Naive thymus-derived CD8-positive, alpha-beta T cell (primary cell): ENCODE results near the gene KRTAP2-3. TPM values are rescaled to one million over a fixed set of nuclear protein-coding genes. Genes with fewer than 3 reads are reported as not detected.
"Not testable (repeated sequence)": the region's sequence is repeated elsewhere in the genome, so short reads cannot be mapped to it uniquely, and the experiment has no call there.

Source experiments
- ATAC-seq, 2 donors: fragments of 150-1000 bp; cut with Tn5 transposase in 1 of 2; sonication (Bioruptor Pico), chemical (Tn5 transposase) in 1 of 2; 1 replicate in 1 of 2; 2 replicates in 1 of 2; pipeline ENCODE4 v1.10.0; 2021; ENCODE audit warnings: mild to moderate bottlenecking in 2 of 2, moderate library complexity in 2 of 2
- POLR2A ChIA-PET: fragments of 350-600 bp; sonication (Branson Sonifier 250); formaldehyde crosslinking; loops from one replicate; lab custom pipeline; 2021; ENCODE audit warnings: antibody characterized with exemption; lab: Charles Lee
- DNase-seq, 10 donors: peaks; one replicate each; pipeline versions ENCODE4 v3.0.0 to v3.0.0-alpha.2; 2020 to 2022
- H3K27ac Mint-ChIP-seq, 10 donors: one replicate each; pipeline ENCODE4 v1.8.0; 2020 to 2022; ENCODE audit warnings: mild to moderate bottlenecking in 10 of 10, mixed read lengths in 10 of 10, moderate library complexity in 4 of 10, inconsistent platforms in 1 of 10
- H3K27me3 Mint-ChIP-seq, 5 donors: one replicate each; pipeline ENCODE4 v1.8.0; 2021 to 2022; ENCODE audit warnings: mixed read lengths in 5 of 5
- H3K36me3 Mint-ChIP-seq, 3 donors: one replicate each; pipeline ENCODE4 v1.8.0; 2020 to 2022; ENCODE audit warnings: mixed read lengths in 3 of 3, mild to moderate bottlenecking in 2 of 3, inconsistent platforms in 1 of 3
- H3K4me1 Mint-ChIP-seq, 4 donors: one replicate each; pipeline ENCODE4 v1.8.0; 2021 to 2022; ENCODE audit warnings: mixed read lengths in 4 of 4
- H3K4me3 Mint-ChIP-seq, 10 donors: one replicate each; pipeline ENCODE4 v1.8.0; 2020 to 2022; ENCODE audit warnings: mild to moderate bottlenecking in 10 of 10, mixed read lengths in 10 of 10, moderate library complexity in 6 of 10, inconsistent platforms in 1 of 10
- H3K9me3 Mint-ChIP-seq, 9 donors: one replicate each; pipeline ENCODE4 v1.8.0; 2020 to 2022; ENCODE audit warnings: mixed read lengths in 9 of 9, mild to moderate bottlenecking in 3 of 9, inconsistent platforms in 1 of 9, moderate library complexity in 1 of 9
- polyA plus RNA-seq, 3 donors: library from polyadenylated mRNA; unstranded; fragments of 300-500 nt; fragmentation: Illumina TruSeq; gene quantifications; one replicate each; pipeline ENCODE4 v1.2.3, GENCODE V29; 2021
- total RNA-seq, 8 experiments: library from RNA in 2 of 8; stranded (reverse) in 2 of 8; gene quantifications; one replicate each; pipeline ENCODE4 v1.2.3 and lab custom pipeline; 2021 to 2026

The KRTAP2-3 gene
- total and polyA plus RNA-seq, 5 experiments from 2014 or later: not detected

- ATAC-seq, H3K27me3 Mint-ChIP-seq, DNase-seq, H3K4me1 Mint-ChIP-seq, H3K36me3 Mint-ChIP-seq, H3K4me3 Mint-ChIP-seq, H3K27ac Mint-ChIP-seq, H3K9me3 Mint-ChIP-seq, POLR2A ChIA-PET: not testable (repeated sequence)
Observed at GRCh38 chr17:41088760-41089352, 28.9 kb upstream of the KRTAP2-3 start.

- H3K4me1 Mint-ChIP-seq, H3K27ac Mint-ChIP-seq: not testable (repeated sequence)
Observed at GRCh38 chr17:41084100-41084856, 24.4 kb upstream of the KRTAP2-3 start, which contains the start of gene KRTAP4-7. TSS of gene KRTAP4-7 (plus strand) at chr17:41084150. CDS start at chr17:41084207, 57 bp downstream.

DNA sequence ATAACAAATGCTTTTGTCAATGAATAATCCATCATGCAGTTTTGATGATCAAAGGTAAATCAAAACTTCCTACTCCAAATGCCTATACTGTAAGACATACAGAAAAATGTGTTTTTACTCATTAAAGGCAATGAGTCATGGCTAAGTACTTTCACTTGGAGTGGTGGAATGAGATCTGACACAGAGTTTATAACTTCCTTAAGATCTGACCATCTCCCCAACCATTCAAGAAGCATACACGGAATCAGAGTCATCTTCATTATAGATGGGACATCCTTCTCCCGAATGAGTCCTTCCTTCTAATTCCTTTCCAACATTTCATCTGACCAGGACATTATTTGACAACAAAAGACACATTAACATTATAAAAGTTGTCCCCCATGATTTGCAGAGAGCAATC is 23.5 kb upstream of the KRTAP2-3 start:
- not testable (repeated sequence) for H3K9me3 Mint-ChIP-seq, ATAC-seq, H3K27ac Mint-ChIP-seq, H3K4me3 Mint-ChIP-seq, DNase-seq, H3K27me3 Mint-ChIP-seq, H3K36me3 Mint-ChIP-seq, H3K4me1 Mint-ChIP-seq
- POLR2A ChIA-PET: interaction anchor here (0.6 kb wide), 1 partner anchor 405 kb away, joined by 5 read pairs; no protein-coding TSS in a partner anchor

More at GRCh38 chr17:41084100-41084856, 24.4 kb upstream of the KRTAP2-3 start, which contains the start of gene KRTAP4-7:
- H3K36me3 Mint-ChIP-seq, ATAC-seq, H3K4me3 Mint-ChIP-seq, POLR2A ChIA-PET, H3K9me3 Mint-ChIP-seq, DNase-seq, H3K27me3 Mint-ChIP-seq: not testable (repeated sequence)

- H3K9me3 Mint-ChIP-seq: no peaks in the 10 kb centered on the region
- ATAC-seq (no peak), DNase-seq (no peak)
- no peaks in the 10 kb centered on the region for H3K36me3 Mint-ChIP-seq
- no peaks in the 10 kb centered on the region for H3K4me1 Mint-ChIP-seq
- POLR2A ChIA-PET: interaction anchor here (0.6 kb wide), 1 partner anchor 404 kb away, joined by 5 read pairs; no protein-coding TSS in a partner anchor
- no peak overlapping the region for H3K27ac Mint-ChIP-seq
- peaks cover 0 to 10% (median 6%) of the 10 kb centered on the region in 5 donors for H3K27me3 Mint-ChIP-seq
- no peak overlapping the region for H3K4me3 Mint-ChIP-seq
Observed at GRCh38 chr17:41082626-41083025, 22.7 kb upstream of the KRTAP2-3 start.

DNA sequence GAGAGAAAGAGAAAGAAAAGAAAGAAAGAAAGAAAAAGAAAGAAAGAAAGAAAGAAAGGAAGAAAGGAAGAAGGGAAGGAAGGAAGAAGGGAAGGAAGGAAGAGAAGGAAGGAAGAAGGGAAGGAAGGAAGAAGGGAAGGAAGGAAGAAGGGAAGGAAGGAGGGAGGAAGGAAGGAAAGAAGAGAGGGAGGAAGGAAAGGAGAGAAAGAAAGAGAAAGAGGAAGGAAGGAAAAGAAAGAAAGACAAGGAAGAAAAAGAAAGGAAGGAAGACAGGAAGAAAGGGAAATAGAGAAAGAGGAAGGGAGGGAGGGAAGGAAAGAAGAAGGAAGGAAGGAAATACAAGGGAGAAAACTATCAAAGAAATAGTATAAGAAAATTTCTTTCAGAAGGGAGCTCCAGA is 16.9 kb upstream of the KRTAP2-3 start:
- H3K27ac Mint-ChIP-seq: no peak overlapping the region
- H3K9me3 Mint-ChIP-seq: no peaks in the 10 kb centered on the region
- POLR2A ChIA-PET: no interaction called here
- H3K36me3 Mint-ChIP-seq: no peaks in the 10 kb centered on the region
- ATAC-seq: no peak
- no peak for DNase-seq
- peaks cover 0 to 2% (median 0%) of the 10 kb centered on the region in 4 donors for H3K4me1 Mint-ChIP-seq
- no peak overlapping the region for H3K4me3 Mint-ChIP-seq
- peaks cover 4 to 22% (median 15%) of the 10 kb centered on the region in 5 donors for H3K27me3 Mint-ChIP-seq

GRCh38 chr17:41073676-41074075 is 13.8 kb upstream of the KRTAP2-3 start:
- DNase-seq (no peak), ATAC-seq (no peak)
- Mint-ChIP-seq H3K27me3 (peaks cover 4 to 22% (median 12%) of the 10 kb centered on the region in 5 donors), H3K36me3 (no peaks in the 10 kb centered on the region), H3K9me3 (no peaks in the 10 kb centered on the region), H3K4me3 (no peak overlapping the region), H3K27ac (no peak overlapping the region), H3K4me1 (peaks cover 0 to 6% (median 2%) of the 10 kb centered on the region in 4 donors)
- POLR2A ChIA-PET: no interaction called here

- no peak for ATAC-seq
- H3K27me3 Mint-ChIP-seq: peaks cover 4 to 19% (median 11%) of the 10 kb centered on the region in 5 donors
- DNase-seq: no peak
- no peaks in the 10 kb centered on the region for H3K9me3 Mint-ChIP-seq
- no peak overlapping the region for H3K27ac Mint-ChIP-seq
- no peaks in the 10 kb centered on the region for H3K36me3 Mint-ChIP-seq
- H3K4me3 Mint-ChIP-seq: no peak overlapping the region
- POLR2A ChIA-PET: no interaction called here
- peaks cover 0 to 6% (median 2%) of the 10 kb centered on the region in 4 donors for H3K4me1 Mint-ChIP-seq
Observed at GRCh38 chr17:41071606-41072360, 11.9 kb upstream of the KRTAP2-3 start.

GRCh38 chr17:41069031-41069430 is 9.1 kb upstream of the KRTAP2-3 start:
- Mint-ChIP-seq H3K4me1 (peaks cover 0 to 6% (median 1%) of the 10 kb centered on the region in 4 donors), H3K9me3 (no peaks in the 10 kb centered on the region)
- POLR2A ChIA-PET: no interaction called here

DNA sequence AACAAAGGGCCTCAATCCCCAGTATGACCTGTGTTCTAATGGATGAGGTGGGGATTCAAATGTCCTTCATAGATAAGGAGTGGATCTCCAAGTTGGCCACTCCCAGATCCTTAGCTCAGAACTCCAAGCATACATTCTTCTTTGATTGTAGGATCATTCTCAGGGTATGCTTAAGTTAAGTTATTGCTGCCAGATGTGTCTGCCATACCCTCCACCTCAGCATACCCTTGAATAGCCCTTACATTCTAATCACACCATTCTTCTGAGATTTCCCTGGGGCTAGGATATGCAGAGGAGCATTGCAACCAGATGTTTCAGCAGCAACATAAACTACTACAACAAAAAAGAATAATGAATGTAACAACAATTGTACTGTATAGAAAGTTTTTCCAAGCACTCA is 7.4 kb upstream of the KRTAP2-3 start:
- H3K4me1 Mint-ChIP-seq: peaks cover 0 to 6% (median 1%) of the 10 kb centered on the region in 4 donors
- no peaks in the 10 kb centered on the region for H3K36me3 Mint-ChIP-seq
- no peak for DNase-seq
- no peak overlapping the region for H3K4me3 Mint-ChIP-seq
- no peak overlapping the region for H3K27ac Mint-ChIP-seq
- peaks cover 0 to 7% (median 2%) of the 10 kb centered on the region in 5 donors for H3K27me3 Mint-ChIP-seq
- H3K9me3 Mint-ChIP-seq: no peaks in the 10 kb centered on the region
- no peak for ATAC-seq
- POLR2A ChIA-PET: no interaction called here

More at GRCh38 chr17:41069031-41069430, 9.1 kb upstream of the KRTAP2-3 start:
- no peak for ATAC-seq
- DNase-seq: no peak
- Mint-ChIP-seq H3K27ac (no peak overlapping the region), H3K36me3 (no peaks in the 10 kb centered on the region), H3K4me3 (no peak overlapping the region), H3K27me3 (peaks cover 0 to 2% (median 0%) of the 10 kb centered on the region in 5 donors)

- DNase-seq: no peak
- Mint-ChIP-seq H3K4me1 (peaks cover 0 to 6% (median 1%) of the 10 kb centered on the region in 4 donors), H3K36me3 (no peaks in the 10 kb centered on the region), H3K27ac (no peak within 1 kb of the TSS), H3K27me3 (peaks cover under 1 to 13% (median 5%) of the 10 kb centered on the region in 5 donors), H3K4me3 (no peak within 1 kb of the TSS), H3K9me3 (no peaks in the 10 kb centered on the region)
- POLR2A ChIA-PET: no interaction called here
- ATAC-seq: no peak
Observed at GRCh38 chr17:41065829-41066624, 6.1 kb upstream of the KRTAP2-3 start, which contains the start of gene KRTAP2-4. TSS of gene KRTAP2-4 (minus strand) at chr17:41065879. CDS start at chr17:41065845, 34 bp downstream.

DNA sequence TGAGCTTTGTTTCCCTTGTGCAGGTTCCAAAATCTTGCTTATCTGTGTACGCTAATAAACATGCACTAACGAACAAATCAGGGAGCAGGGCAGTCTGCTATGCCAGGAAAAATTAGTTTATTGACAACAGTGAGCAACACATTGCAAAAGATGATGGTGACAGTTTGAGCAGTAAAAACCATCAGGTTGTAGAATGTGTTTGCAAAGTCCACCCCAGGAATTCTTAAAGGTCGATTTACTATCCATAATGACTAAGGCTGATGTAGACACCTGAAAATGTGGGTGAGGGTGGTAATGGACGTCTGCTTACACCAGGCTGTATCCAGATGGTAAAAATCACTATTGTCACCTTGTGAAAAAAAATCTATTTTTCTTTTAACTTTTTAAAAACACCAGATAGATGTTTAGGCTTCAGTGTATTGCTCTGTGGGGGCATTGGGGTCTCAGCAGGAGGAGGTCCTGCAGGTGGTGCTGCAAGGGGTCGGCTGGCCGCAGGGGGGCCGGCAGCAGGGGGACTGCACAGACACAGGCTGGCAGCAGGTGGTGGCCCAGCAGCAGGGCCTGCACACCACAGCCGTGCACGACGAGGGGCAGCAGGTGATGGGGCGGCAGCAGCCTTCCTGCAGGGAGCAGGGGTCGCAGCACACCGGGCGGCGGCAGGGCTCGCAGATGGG is 5.2 kb upstream of the KRTAP2-3 start:
- ATAC-seq, H3K4me3 Mint-ChIP-seq, H3K4me1 Mint-ChIP-seq, POLR2A ChIA-PET, DNase-seq, H3K9me3 Mint-ChIP-seq, H3K36me3 Mint-ChIP-seq, H3K27ac Mint-ChIP-seq: not testable (repeated sequence)
- H3K27me3 Mint-ChIP-seq: peaks cover 8 to 20% (median 11%) of the 10 kb centered on the region in 5 donors
